GM18502 (cell line): ENCODE results near the gene SUSD3.
A peak's percentile ranks its signal among the peaks of the same experiment; 100 is the strongest.
"Not testable (repeated sequence)": the region's sequence is repeated elsewhere in the genome, so short reads cannot be mapped to it uniquely, and the experiment has no call there.

Experiments
- ATAC-seq: cut with Tn5 transposase; IDR thresholded peaks from one replicate; pipeline ENCODE4 v1.9.1; 2021; ENCODE audit warnings: mild to moderate bottlenecking; ENCODE audit not compliant: unreplicated experiment, poor library complexity

The SUSD3 gene

GRCh38 chr9:93107825-93108161 lies 49.3 kb downstream of the SUSD3 start:
- ATAC-seq: no peak

GRCh38 chr9:93108291-93109041 lies 50.0 kb downstream of the SUSD3 start:
- no peak for ATAC-seq

GRCh38 chr9:93110311-93110855 lies 51.9 kb downstream of the SUSD3 start:
- ATAC-seq: no peak

- ATAC-seq: no peak
These were observed 52.5 kb downstream of the SUSD3 start for GRCh38 chr9:93111001-93111370.

- ATAC-seq: no peak
These were observed 53.0 kb downstream of the SUSD3 start for GRCh38 chr9:93111371-93112115.

- ATAC-seq: no peak
These were observed 53.8 kb downstream of the SUSD3 start for GRCh38 chr9:93112116-93112863.

GRCh38 chr9:93112864-93113389 lies 54.4 kb downstream of the SUSD3 start:
- no peak for ATAC-seq

GRCh38 chr9:93114169-93114983 lies 55.9 kb downstream of the SUSD3 start:
- ATAC-seq: no peak

GRCh38 chr9:93114984-93115335 lies 56.5 kb downstream of the SUSD3 start:
- ATAC-seq: no peak

- no peak for ATAC-seq
These were observed 57.1 kb downstream of the SUSD3 start for GRCh38 chr9:93115486-93116071.

- no peak for ATAC-seq
These were observed 57.8 kb downstream of the SUSD3 start for GRCh38 chr9:93116072-93116961.

- not testable (repeated sequence) for ATAC-seq
These were observed 59.0 kb downstream of the SUSD3 start for GRCh38 chr9:93117521-93117920.

- ATAC-seq: no peak
These were observed 59.7 kb downstream of the SUSD3 start for GRCh38 chr9:93117924-93118862.

GRCh38 chr9:93118863-93119702 lies 60.6 kb downstream of the SUSD3 start:
- no peak for ATAC-seq

- ATAC-seq: no peak
These were observed 61.1 kb downstream of the SUSD3 start for GRCh38 chr9:93119703-93119952.

GRCh38 chr9:93119953-93120845 lies 61.7 kb downstream of the SUSD3 start:
- peak; percentile 94 for ATAC-seq
